A172 (cell line): ENCODE measurements around the gene TBR1. TPM values are rescaled to one million over a fixed set of nuclear protein-coding genes. Genes with fewer than 3 reads are reported as not detected.
A peak's percentile ranks its signal among the peaks of the same experiment; 100 is the strongest.

Experiments
- DNase-seq: peaks from one replicate; pipeline ENCODE4 v3.0.0-alpha.2; 2015; ENCODE audit warnings: low spot score
- total RNA-seq: library from RNA; depleted of rRNA; stranded (reverse); fragments of >200 nt; shearing (Covaris generic); gene quantifications from 2 replicates; pipeline ENCODE4 v1.2.3, GENCODE V29; 2014; rRNA removed

Gene TBR1
- not detected in 2 replicates for total RNA-seq

GRCh38 chr2:161415987-161416707 is at the start of gene TBR1:
Gene TBR1 (plus strand): TSS chr2:161416297. CDS start chr2:161416411, 114 bp downstream.
- DNase-seq, result no peak

GRCh38 chr2:161367675-161368074 is 48.4 kb upstream of the TBR1 start:
- DNase-seq, result no peak

- no peak for DNase-seq
Measured at GRCh38 chr2:161369311-161369710, 46.8 kb upstream of the TBR1 start.

- no peak for DNase-seq
Measured at GRCh38 chr2:161370981-161371380, 45.1 kb upstream of the TBR1 start.

- DNase-seq, result no peak
Measured at GRCh38 chr2:161371869-161372268, 44.2 kb upstream of the TBR1 start.

GRCh38 chr2:161373942-161374341 is 42.2 kb upstream of the TBR1 start:
- no peak for DNase-seq

- no peak for DNase-seq
Measured at GRCh38 chr2:161374446-161374845, 41.7 kb upstream of the TBR1 start.

- no peak for DNase-seq
Measured at GRCh38 chr2:161379740-161380139, 36.4 kb upstream of the TBR1 start.

GRCh38 chr2:161381546-161381945 is 34.6 kb upstream of the TBR1 start:
- no peak for DNase-seq

GRCh38 chr2:161382747-161383146 is 33.4 kb upstream of the TBR1 start:
- DNase-seq, result no peak

- DNase-seq, result no peak
Measured at GRCh38 chr2:161384864-161385263, 31.2 kb upstream of the TBR1 start.

- DNase-seq, result no peak
Measured at GRCh38 chr2:161386228-161386824, 29.8 kb upstream of the TBR1 start.

GRCh38 chr2:161388146-161388779 is 27.8 kb upstream of the TBR1 start:
- DNase-seq, result no peak

GRCh38 chr2:161391737-161392506 is 24.2 kb upstream of the TBR1 start:
- no peak for DNase-seq

- no peak for DNase-seq
Measured at GRCh38 chr2:161400076-161400475, 16.0 kb upstream of the TBR1 start.

GRCh38 chr2:161402297-161402696 is 13.8 kb upstream of the TBR1 start:
- DNase-seq, result no peak

GRCh38 chr2:161406316-161406715 is 9.8 kb upstream of the TBR1 start:
- DNase-seq, result no peak

- no peak for DNase-seq
Measured at GRCh38 chr2:161407597-161407996, 8.5 kb upstream of the TBR1 start.

- DNase-seq, result no peak
Measured at GRCh38 chr2:161409308-161409907, 6.7 kb upstream of the TBR1 start.

- no peak for DNase-seq
Measured at GRCh38 chr2:161412346-161412745, 3.8 kb upstream of the TBR1 start.

- DNase-seq, result peak; percentile 30
Measured at GRCh38 chr2:161414042-161415033, 1.8 kb upstream of the TBR1 start.
